Chondrocyte (in vitro differentiated cells): Measurements from ENCODE around the gene CEP95. TPM values are rescaled to one million over a fixed set of nuclear protein-coding genes. Genes with fewer than 3 reads are reported as not detected.
A peak's percentile ranks its signal among the peaks of the same experiment; 100 is the strongest.

Source experiments
- DNase-seq: peaks from one replicate; pipeline ENCODE4 v3.0.0; 2021; ENCODE audit warnings: mixed read lengths, low spot score
- H3K27ac Mint-ChIP-seq: one replicate; pipeline ENCODE4 v1.8.0; 2021; ENCODE audit warnings: mild to moderate bottlenecking, moderate library complexity, mixed read lengths; ENCODE audit not compliant: unreplicated experiment
- H3K27me3 Mint-ChIP-seq: 2 replicates; pipeline ENCODE4 v1.8.0; 2021; ENCODE audit warnings: low read depth, mixed read lengths
- H3K36me3 Mint-ChIP-seq: 2 replicates; pipeline ENCODE4 v1.8.0; 2021; ENCODE audit warnings: low read depth, mixed read lengths
- H3K4me1 Mint-ChIP-seq: 2 replicates; pipeline ENCODE4 v1.8.0; 2021; ENCODE audit warnings: low read depth, mild to moderate bottlenecking, mixed read lengths
- H3K4me3 Mint-ChIP-seq: one replicate; pipeline ENCODE4 v1.8.0; 2021; ENCODE audit warnings: mild to moderate bottlenecking, moderate library complexity, mixed read lengths; ENCODE audit not compliant: unreplicated experiment
- H3K9me3 Mint-ChIP-seq: 2 replicates; pipeline ENCODE4 v1.8.0; 2021; ENCODE audit warnings: low read depth, mixed read lengths
- CTCF ChIP-seq: fragments of 200-600 bp; sonication (generic); IDR thresholded peaks from 2 replicates; pipeline ENCODE4 v1.5.0; 2021; ENCODE audit warnings: antibody characterized with exemption, mild to moderate bottlenecking, moderate library complexity
- total RNA-seq: library from RNA; stranded (reverse); gene quantifications from 3 replicates; pipeline ENCODE4 v1.2.1, GENCODE V29; 2021

The CEP95 gene
- total RNA-seq, 1 donor from 2014 or later: 29.6 TPM

DNA sequence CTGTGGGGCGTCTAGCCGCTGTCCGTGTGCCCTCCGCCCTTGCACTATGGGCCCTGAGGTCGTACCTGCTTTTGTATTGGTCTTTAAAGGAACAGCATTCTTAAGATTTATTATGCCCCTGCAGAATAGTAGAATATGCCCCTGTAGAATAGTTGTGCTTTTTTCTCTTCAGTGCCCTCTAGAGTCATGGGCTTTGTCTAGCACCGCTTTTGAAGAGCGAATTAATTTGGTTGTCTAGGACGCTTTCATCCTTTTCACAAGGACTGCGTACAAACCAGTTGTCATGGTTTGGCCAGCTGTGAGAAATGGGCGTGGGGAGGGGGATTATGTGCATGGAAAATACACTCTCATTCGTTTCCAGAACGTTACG lies 621 bp downstream of the CEP95 start:
- H3K4me3 Mint-ChIP-seq: peak overlapping the region; percentile 100
- peaks cover 40% of the 10 kb centered on the region for H3K4me1 Mint-ChIP-seq
- peaks cover 44% of the 10 kb centered on the region for H3K36me3 Mint-ChIP-seq
- DNase-seq: no peak
- peak; percentile 80 for TF ChIP-seq CTCF
- peak overlapping the region; percentile 100 for H3K27ac Mint-ChIP-seq
- H3K27me3 Mint-ChIP-seq: no peaks in the 10 kb centered on the region
- no peaks in the 10 kb centered on the region for H3K9me3 Mint-ChIP-seq

GRCh38 chr17:64508683-64509082 lies 1.9 kb downstream of the CEP95 start:
- no peaks in the 10 kb centered on the region for H3K27me3 Mint-ChIP-seq
- H3K9me3 Mint-ChIP-seq: no peaks in the 10 kb centered on the region
- H3K4me1 Mint-ChIP-seq: peaks cover 27% of the 10 kb centered on the region
- H3K27ac Mint-ChIP-seq: peak overlapping the region; percentile 12
- H3K36me3 Mint-ChIP-seq: peaks cover 35% of the 10 kb centered on the region
- no peak for DNase-seq
- H3K4me3 Mint-ChIP-seq: peak overlapping the region; percentile 100
- no peak for TF ChIP-seq CTCF

- no peak for DNase-seq
- Mint-ChIP-seq H3K27ac (no peak overlapping the region), H3K4me1 (peaks cover 22% of the 10 kb centered on the region), H3K36me3 (peaks cover 32% of the 10 kb centered on the region), H3K4me3 (peak overlapping the region; percentile 36), H3K27me3 (no peaks in the 10 kb centered on the region), H3K9me3 (no peaks in the 10 kb centered on the region)
- no peak for TF ChIP-seq CTCF
Measured at GRCh38 chr17:64509179-64509578, 2.4 kb downstream of the CEP95 start.

GRCh38 chr17:64515419-64515818 lies 8.6 kb downstream of the CEP95 start:
- Mint-ChIP-seq H3K4me3 (no peak overlapping the region), H3K27me3 (no peaks in the 10 kb centered on the region), H3K36me3 (peaks cover 35% of the 10 kb centered on the region), H3K27ac (no peak overlapping the region), H3K4me1 (peaks cover 2% of the 10 kb centered on the region), H3K9me3 (no peaks in the 10 kb centered on the region)
- no peak for DNase-seq
- TF ChIP-seq CTCF: no peak

- H3K36me3 Mint-ChIP-seq: peaks cover 33% of the 10 kb centered on the region
- no peaks in the 10 kb centered on the region for H3K27me3 Mint-ChIP-seq
- no peak for TF ChIP-seq CTCF
- no peak for DNase-seq
- H3K27ac Mint-ChIP-seq: no peak overlapping the region
- H3K4me3 Mint-ChIP-seq: no peak overlapping the region
- H3K4me1 Mint-ChIP-seq: peaks cover 2% of the 10 kb centered on the region
- no peaks in the 10 kb centered on the region for H3K9me3 Mint-ChIP-seq
Measured at GRCh38 chr17:64515829-64516228, 9.1 kb downstream of the CEP95 start.
